HL-60 (cell line): ENCODE data around the gene KIF1B.

ENCODE experiments used
- DNase-seq, 2 experiments: peaks; one replicate each; pipeline ENCODE4 v3.0.0-alpha.2; 2010 to 2020; ENCODE audit warnings: low read depth in 1 of 2, low spot score in 1 of 2
- H3K27ac ChIP-seq: fragments of 250-450 bp; sonication (Bioruptor Pico); replicated peaks from 2 replicates; pipeline ENCODE4 v1.5.1; 2020; ENCODE audit warnings: mild to moderate bottlenecking, moderate library complexity
- H3K27me3 ChIP-seq: fragments of 250-450 bp; sonication (Bioruptor Pico); 2 replicates; pipeline ENCODE4 v1.5.1; 2021; ENCODE audit warnings: mild to moderate bottlenecking, moderate library complexity; ENCODE audit not compliant: insufficient read depth, poor library complexity, severe bottlenecking
- H3K4me3 ChIP-seq: replicated peaks from 2 replicates; pipeline ENCODE4 v1.5.1; 2011; ENCODE audit warnings: mild to moderate bottlenecking, control low read depth, low read length; ENCODE audit not compliant: insufficient read depth
- GABPA ChIP-seq: IDR thresholded peaks from 2 replicates; pipeline ENCODE4 v1.6.1; 2012; ENCODE audit warnings: low read depth
- POLR2AphosphoS5 ChIP-seq: IDR thresholded peaks from 2 replicates; pipeline ENCODE4 v1.6.1; 2012; ENCODE audit warnings: low read depth
- SPI1 ChIP-seq: IDR thresholded peaks from 2 replicates; pipeline ENCODE4 v1.6.1; 2012; ENCODE audit warnings: low read depth, mild to moderate bottlenecking, borderline replicate concordance
- TF ChIP-seq, protein P1 (sequence below): IDR thresholded peaks from 2 replicates; pipeline ENCODE4 v1.6.1; 2012; ENCODE audit warnings: low read depth; ENCODE audit not compliant: insufficient replicate concordance
- TF ChIP-seq, protein P2 (sequence below): IDR thresholded peaks from one replicate; pipeline ENCODE4 v1.5.1; 2011; ENCODE audit warnings: low read length, control low read depth, inconsistent platforms; ENCODE audit not compliant: insufficient read depth

The KIF1B gene

DNA sequence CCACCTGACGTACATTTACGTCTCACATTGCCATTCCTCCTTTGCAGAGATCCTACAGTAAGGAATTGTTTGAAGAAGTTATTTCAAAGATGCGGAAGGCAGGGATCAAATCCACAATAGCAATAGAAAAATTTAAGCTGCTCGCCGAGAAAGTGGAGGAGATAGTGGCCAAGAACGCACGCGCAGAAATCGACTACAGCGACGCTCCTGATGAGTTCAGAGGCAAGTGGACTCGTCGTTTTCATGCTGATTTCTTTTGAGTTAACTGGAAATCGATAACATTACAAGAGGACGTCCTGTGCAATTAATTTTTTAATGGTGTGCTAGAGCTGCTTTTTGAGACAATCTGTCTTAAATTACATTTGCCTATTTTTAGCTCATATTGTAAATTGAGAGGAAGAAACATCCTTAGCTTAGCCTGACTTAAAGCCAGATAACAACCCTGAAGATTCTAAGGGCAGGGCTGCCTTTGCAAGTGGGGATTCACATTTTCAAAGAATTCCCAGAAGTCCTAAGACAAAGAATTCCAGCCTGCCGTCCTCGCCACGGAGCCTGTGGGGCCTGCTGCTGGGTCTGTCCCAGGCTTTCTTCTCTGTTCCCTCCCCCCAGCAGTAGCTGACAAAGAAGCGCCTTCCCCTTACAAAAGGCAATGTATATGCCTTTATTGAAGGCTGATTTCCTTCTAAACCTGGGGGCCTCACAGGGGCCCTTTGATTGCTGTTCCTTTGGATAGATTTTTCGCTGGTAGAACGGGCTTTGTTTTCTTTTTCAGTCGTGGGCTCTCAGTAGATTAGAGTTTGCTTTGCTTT lies 31.6 kb upstream of the KIF1B start:
- no peak for DNase-seq
- TF ChIP-seq POLR2AphosphoS5 (no peak), GABPA (no peak), SPI1 (no peak)
- TF ChIP-seq, protein P1, sequence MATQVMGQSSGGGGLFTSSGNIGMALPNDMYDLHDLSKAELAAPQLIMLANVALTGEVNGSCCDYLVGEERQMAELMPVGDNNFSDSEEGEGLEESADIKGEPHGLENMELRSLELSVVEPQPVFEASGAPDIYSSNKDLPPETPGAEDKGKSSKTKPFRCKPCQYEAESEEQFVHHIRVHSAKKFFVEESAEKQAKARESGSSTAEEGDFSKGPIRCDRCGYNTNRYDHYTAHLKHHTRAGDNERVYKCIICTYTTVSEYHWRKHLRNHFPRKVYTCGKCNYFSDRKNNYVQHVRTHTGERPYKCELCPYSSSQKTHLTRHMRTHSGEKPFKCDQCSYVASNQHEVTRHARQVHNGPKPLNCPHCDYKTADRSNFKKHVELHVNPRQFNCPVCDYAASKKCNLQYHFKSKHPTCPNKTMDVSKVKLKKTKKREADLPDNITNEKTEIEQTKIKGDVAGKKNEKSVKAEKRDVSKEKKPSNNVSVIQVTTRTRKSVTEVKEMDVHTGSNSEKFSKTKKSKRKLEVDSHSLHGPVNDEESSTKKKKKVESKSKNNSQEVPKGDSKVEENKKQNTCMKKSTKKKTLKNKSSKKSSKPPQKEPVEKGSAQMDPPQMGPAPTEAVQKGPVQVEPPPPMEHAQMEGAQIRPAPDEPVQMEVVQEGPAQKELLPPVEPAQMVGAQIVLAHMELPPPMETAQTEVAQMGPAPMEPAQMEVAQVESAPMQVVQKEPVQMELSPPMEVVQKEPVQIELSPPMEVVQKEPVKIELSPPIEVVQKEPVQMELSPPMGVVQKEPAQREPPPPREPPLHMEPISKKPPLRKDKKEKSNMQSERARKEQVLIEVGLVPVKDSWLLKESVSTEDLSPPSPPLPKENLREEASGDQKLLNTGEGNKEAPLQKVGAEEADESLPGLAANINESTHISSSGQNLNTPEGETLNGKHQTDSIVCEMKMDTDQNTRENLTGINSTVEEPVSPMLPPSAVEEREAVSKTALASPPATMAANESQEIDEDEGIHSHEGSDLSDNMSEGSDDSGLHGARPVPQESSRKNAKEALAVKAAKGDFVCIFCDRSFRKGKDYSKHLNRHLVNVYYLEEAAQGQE = no peak
- Histone ChIP-seq H3K27ac (no peak overlapping the region), H3K4me3 (no peak overlapping the region), H3K27me3 (no peaks in the 10 kb centered on the region)

DNA sequence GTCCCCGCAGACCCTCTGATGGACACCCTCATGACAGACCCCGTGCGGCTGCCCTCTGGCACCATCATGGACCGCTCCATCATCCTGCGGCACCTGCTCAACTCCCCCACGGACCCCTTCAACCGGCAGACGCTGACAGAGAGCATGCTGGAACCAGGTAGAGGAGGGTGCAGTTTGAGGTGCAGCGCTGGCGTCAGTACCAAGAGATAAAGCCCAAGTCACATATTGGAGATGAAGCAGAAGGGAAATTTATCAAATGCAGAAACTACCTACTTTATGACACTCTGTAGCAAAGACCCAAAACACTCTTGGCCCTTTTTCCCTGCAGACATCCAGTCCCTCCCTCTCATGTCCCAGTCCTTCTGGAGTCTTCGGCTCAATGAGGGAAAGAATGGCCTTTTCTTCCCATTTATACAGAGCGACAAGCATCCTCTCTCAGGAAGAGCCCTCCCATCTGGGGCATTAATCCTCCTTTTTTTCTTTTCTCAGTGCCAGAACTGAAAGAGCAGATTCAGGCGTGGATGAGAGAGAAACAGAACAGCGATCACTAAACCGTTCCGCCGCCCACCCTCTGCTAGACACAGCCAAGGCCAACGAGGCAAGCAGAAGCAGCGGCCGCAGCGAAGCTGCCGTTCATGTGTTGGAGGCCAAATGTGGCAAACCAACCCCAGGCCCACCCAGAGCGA lies 30.8 kb upstream of the KIF1B start:
- TF ChIP-seq SPI1 = no peak
- TF ChIP-seq GABPA = no peak
- TF ChIP-seq, protein P2, sequence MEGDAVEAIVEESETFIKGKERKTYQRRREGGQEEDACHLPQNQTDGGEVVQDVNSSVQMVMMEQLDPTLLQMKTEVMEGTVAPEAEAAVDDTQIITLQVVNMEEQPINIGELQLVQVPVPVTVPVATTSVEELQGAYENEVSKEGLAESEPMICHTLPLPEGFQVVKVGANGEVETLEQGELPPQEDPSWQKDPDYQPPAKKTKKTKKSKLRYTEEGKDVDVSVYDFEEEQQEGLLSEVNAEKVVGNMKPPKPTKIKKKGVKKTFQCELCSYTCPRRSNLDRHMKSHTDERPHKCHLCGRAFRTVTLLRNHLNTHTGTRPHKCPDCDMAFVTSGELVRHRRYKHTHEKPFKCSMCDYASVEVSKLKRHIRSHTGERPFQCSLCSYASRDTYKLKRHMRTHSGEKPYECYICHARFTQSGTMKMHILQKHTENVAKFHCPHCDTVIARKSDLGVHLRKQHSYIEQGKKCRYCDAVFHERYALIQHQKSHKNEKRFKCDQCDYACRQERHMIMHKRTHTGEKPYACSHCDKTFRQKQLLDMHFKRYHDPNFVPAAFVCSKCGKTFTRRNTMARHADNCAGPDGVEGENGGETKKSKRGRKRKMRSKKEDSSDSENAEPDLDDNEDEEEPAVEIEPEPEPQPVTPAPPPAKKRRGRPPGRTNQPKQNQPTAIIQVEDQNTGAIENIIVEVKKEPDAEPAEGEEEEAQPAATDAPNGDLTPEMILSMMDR = no peak
- TF ChIP-seq, protein P1 = no peak
- no peak for TF ChIP-seq POLR2AphosphoS5
- H3K27me3 ChIP-seq = no peaks in the 10 kb centered on the region
- H3K27ac ChIP-seq = no peak overlapping the region
- no peak overlapping the region for H3K4me3 ChIP-seq
- no peak for DNase-seq

DNA sequence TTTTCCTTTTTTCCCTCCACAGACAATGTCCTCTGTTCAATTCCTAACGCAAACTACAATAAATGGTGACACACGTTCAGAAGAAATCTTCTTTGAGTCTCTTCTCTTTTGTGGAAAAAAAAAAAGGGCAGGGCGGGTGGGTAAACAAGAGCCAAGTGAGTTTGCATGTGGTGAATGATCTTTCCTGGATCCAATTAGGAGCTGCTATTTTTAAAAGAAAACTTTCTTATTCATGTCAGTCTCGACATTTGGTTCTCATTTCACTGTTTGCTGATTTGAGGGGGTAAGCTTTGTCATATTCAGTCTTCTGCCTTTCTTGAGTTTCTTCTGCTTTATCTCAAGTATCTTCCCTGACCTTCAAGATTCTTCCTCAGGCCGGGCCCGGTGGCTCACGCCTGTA lies 29.2 kb upstream of the KIF1B start:
- no peaks in the 10 kb centered on the region for H3K27me3 ChIP-seq
- TF ChIP-seq, protein P1 = no peak
- no peak for TF ChIP-seq GABPA
- no peak for TF ChIP-seq POLR2AphosphoS5
- TF ChIP-seq, protein P2 = no peak
- TF ChIP-seq SPI1 = no peak
- no peak for DNase-seq

More for the DNA sequence above, 29.2 kb upstream of the KIF1B start:
- no peak overlapping the region for H3K27ac ChIP-seq
- no peak overlapping the region for H3K4me3 ChIP-seq
